ENCODE measurements around the gene GSC2. TPM values are rescaled to one million over a fixed set of nuclear protein-coding genes. Genes with fewer than 3 reads are reported as not detected.
A peak's percentile ranks its signal among the peaks of the same experiment; 100 is the strongest.

GSC2 gene
- total and polyA plus RNA-seq, 9 of the 15 experiments (the other 6 are each of a cell fraction or from before 2014, with no cell fraction given): not detected

DNA sequence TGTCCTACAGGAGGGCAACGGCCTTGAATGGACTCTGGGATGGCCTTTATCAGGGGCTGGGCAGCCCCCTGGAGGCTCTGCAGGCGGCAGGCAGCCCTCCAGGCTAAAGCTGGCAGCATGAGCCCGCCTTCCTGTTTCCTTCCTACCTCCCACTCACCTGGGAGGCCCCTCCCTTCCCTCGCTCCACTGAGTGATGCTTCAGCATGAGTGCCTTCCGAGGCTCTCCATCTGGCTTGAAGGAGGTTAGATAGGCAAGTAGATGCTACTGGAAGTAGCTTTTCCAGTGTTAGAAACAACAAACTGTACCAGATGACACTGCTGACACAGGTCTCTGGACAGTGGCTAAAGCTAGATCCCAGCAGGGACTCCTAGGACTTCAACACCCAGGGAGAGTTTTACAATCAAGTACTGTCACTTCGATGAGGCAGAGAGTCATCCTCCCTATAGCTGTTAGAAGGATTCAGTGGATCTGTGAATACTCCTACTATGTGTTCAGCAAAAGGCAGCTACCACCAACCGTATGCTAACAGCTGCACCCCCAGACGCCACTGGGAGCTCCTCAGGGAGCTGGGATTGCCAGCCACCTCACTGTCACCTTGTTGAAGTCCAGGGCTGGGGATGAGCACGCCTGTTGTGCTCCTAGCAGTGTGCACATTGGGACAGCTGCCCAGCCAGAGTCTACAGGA is 32.5 kb upstream of the GSC2 start:
- ChIA-PET CTCF (ENCODE audit: low intra/inter-chr PET ratio) (no interaction called here), POLR2A (interaction anchor here (0.6 to 11.1 kb wide), 10 partner anchors 13 to 310 kb away, joined by 3 to 191 read pairs (median 4); partner anchors contain the start of gene ESS2)
- Histone ChIP-seq H2AFZ (ENCODE audit: low read depth, low read length) (no peak overlapping the region), H3K9me3 (replicated peaks; ENCODE audit: control insufficient read depth, insufficient read depth, low read depth, low read length) (no peaks in the 10 kb centered on the region), H3K79me2 (ENCODE audit: control insufficient read depth, insufficient read depth, low read length) (peaks cover 8% of the 10 kb centered on the region), H3K4me3 (no peak overlapping the region), H3K4me2 (ENCODE audit: insufficient read depth, low read length) (no peak overlapping the region), H4K20me1 (replicated peaks; ENCODE audit: control insufficient read depth, insufficient read depth, low read length) (no peaks in the 10 kb centered on the region; the same call in 1 of the 2 replicates), H3K36me3 (ENCODE audit: control insufficient read depth, insufficient read depth, low read length) (no peaks in the 10 kb centered on the region; the same call in 2 of the 3 replicates), H3K9ac (ENCODE audit: insufficient read depth in 1 of 2, low read depth in 2 of 2, low read length in 2 of 2) (peak overlapping the region in 1 of 2 experiments; percentile 59; a peak in 2 of 4 replicates), H3K4me1 (replicated peaks in 1 of 2; ENCODE audit: control insufficient read depth in 2 of 2, insufficient read depth in 2 of 2, low read length in 2 of 2) (peaks cover 6 to 69% of the 10 kb centered on the region in 2 experiments), H3K27me3 (ENCODE audit: control insufficient read depth in 2 of 2, insufficient read depth in 2 of 2, low read length in 2 of 2) (peaks cover 17 to 46% of the 10 kb centered on the region in 2 experiments; a peak in 4 of 5 replicates), H3K9me1 (ENCODE audit: control insufficient read depth, insufficient read depth, low read length) (no peaks in the 10 kb centered on the region), H3K27ac (ENCODE audit: extremely low read depth, low read depth, low read length) (no peak overlapping the region)
- in situ Hi-C loops (cut with MboI) (no loop called here), intact Hi-C loops (cut with micrococcal nuclease) (no loop called here)
- BruUV-seq (replicated peaks): no TSS peak
- FAIRE-seq: no peak
- peak in 2 of 4 experiments; percentile 42 to 63 for DNase-seq (ENCODE audit: extremely low read depth in 1 of 4, low spot score in 3 of 4)
- ATAC-seq: no peak
- 5% methylated on average over 9 of the region's 9 CpGs for WGBS (ENCODE audit: insufficient coverage, low coverage, missing lambda C conversion rate)
- TF ChIP-seq TAL1 (IDR thresholded peaks at IDR 0.05) (no peak), ZFP1 (CRISPR knock-in tag; IDR thresholded peaks at IDR 0.05) (no peak), CTBP1 (IDR thresholded peaks at IDR 0.05; ENCODE audit: borderline replicate concordance) (peak; percentile 47), MYC (IDR thresholded peaks at IDR 0.05; ENCODE audit: low read depth, low read length) (no peak), MYC (CRISPR knock-in tag; IDR thresholded peaks at IDR 0.05; ENCODE audit: borderline replicate concordance, low read depth) (0 out of 2 replicates have a peak, but pooled peaks have one; percentile 33), RB1 (IDR thresholded peaks at IDR 0.05; ENCODE audit: low read depth) (no peak), KLF1 (tag; IDR thresholded peaks at IDR 0.05) (0 out of 2 replicates have a peak, but pooled peaks have one; percentile 15), C11orf30 (IDR thresholded peaks at IDR 0.05; ENCODE audit: low read depth) (no peak), SIX5 (IDR thresholded peaks at IDR 0.05; ENCODE audit: borderline replicate concordance in 1 of 2, insufficient read depth in 1 of 2, low read depth in 1 of 2, low read length in 2 of 2) (0 out of 4 replicates have a peak, but pooled peaks of 1 of the 2 experiments have one; percentile 23), ZNF444 (CRISPR knock-in tag; IDR thresholded peaks at IDR 0.05) (no peak), SIN3A (IDR thresholded peaks at IDR 0.05; ENCODE audit: borderline replicate concordance in 2 of 2, control insufficient read depth in 1 of 2, low read depth in 2 of 2, low read length in 2 of 2) (0 out of 4 replicates have a peak, but pooled peaks of 1 of the 2 experiments have one; percentile 44), ZNF668 (CRISPR knock-in tag; IDR thresholded peaks at IDR 0.05) (no peak), ZKSCAN1 (IDR thresholded peaks at IDR 0.05; ENCODE audit: low read depth, low read length) (peak; percentile 87)
- TF ChIP-seq, protein P1, sequence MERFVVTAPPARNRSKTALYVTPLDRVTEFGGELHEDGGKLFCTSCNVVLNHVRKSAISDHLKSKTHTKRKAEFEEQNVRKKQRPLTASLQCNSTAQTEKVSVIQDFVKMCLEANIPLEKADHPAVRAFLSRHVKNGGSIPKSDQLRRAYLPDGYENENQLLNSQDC (CRISPR knock-in tag; IDR thresholded peaks at IDR 0.05): no peak
- TF ChIP-seq, protein P2, sequence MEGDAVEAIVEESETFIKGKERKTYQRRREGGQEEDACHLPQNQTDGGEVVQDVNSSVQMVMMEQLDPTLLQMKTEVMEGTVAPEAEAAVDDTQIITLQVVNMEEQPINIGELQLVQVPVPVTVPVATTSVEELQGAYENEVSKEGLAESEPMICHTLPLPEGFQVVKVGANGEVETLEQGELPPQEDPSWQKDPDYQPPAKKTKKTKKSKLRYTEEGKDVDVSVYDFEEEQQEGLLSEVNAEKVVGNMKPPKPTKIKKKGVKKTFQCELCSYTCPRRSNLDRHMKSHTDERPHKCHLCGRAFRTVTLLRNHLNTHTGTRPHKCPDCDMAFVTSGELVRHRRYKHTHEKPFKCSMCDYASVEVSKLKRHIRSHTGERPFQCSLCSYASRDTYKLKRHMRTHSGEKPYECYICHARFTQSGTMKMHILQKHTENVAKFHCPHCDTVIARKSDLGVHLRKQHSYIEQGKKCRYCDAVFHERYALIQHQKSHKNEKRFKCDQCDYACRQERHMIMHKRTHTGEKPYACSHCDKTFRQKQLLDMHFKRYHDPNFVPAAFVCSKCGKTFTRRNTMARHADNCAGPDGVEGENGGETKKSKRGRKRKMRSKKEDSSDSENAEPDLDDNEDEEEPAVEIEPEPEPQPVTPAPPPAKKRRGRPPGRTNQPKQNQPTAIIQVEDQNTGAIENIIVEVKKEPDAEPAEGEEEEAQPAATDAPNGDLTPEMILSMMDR (IDR thresholded peaks at IDR 0.05 in 2 of 3, conservative IDR thresholded peaks at IDR 0.05 in 1 of 3; ENCODE audit: insufficient read depth in 2 of 3, low read depth in 1 of 3, low read length in 3 of 3): 0 out of 6 replicates have a peak, but pooled peaks of 1 of the 3 experiments have one; percentile 6
- TF ChIP-seq, protein P3, sequence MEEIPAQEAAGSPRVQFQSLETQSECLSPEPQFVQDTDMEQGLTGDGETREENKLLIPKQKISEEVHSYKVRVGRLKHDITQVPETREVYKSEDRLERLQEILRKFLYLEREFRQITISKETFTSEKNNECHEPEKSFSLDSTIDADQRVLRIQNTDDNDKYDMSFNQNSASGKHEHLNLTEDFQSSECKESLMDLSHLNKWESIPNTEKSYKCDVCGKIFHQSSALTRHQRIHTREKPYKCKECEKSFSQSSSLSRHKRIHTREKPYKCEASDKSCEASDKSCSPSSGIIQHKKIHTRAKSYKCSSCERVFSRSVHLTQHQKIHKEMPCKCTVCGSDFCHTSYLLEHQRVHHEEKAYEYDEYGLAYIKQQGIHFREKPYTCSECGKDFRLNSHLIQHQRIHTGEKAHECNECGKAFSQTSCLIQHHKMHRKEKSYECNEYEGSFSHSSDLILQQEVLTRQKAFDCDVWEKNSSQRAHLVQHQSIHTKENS (CRISPR knock-in tag; IDR thresholded peaks at IDR 0.05): no peak

Measured in K562 (cell line).